C4-2B (cell line): ENCODE measurements around the gene MSL2.
"Not testable (repeated sequence)": the region's sequence is repeated elsewhere in the genome, so short reads cannot be mapped to it uniquely, and the experiment has no call there.

Experiments used
- H3K27ac ChIP-seq: fragments of 450-650 bp; 2 replicates; pipeline ENCODE4 v1.5.1; 2017
- ZFX ChIP-seq: fragments of 450-650 bp; IDR thresholded peaks from 2 replicates; pipeline ENCODE4 v1.6.1; 2017
- TF ChIP-seq, protein P1 (sequence below): fragments of 450-650 bp; conservative IDR thresholded peaks from 2 replicates; pipeline ENCODE4 v1.5.1; 2017; ENCODE audit warnings: mild to moderate bottlenecking

The MSL2 gene

DNA sequence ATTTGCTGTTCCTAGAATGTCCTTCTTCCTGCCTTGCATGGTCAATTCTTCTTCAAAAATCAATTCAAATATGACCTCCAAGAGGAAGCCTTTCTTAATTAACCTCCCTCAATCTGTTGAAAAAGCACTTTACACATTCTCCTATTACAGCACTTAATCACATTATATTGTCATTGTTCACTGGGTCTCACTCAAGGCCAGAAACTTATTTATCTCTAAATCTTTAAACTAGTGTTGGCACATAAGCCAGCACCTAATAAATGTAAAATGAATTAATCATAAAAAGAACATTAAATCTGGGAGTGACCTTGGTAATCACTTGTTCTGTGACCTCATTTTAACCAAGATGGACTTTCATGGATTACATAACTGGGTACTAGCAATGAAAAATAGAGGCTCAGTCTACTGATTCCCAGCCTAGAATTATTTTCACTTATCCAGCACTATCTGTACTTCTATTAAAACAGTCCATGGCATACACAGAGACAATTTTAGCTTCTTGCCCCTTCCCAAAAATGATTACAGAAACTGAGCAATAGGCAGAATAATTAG lies 22.1 kb downstream of the MSL2 start:
- TF ChIP-seq ZFX, result no peak
- TF ChIP-seq, protein P1, sequence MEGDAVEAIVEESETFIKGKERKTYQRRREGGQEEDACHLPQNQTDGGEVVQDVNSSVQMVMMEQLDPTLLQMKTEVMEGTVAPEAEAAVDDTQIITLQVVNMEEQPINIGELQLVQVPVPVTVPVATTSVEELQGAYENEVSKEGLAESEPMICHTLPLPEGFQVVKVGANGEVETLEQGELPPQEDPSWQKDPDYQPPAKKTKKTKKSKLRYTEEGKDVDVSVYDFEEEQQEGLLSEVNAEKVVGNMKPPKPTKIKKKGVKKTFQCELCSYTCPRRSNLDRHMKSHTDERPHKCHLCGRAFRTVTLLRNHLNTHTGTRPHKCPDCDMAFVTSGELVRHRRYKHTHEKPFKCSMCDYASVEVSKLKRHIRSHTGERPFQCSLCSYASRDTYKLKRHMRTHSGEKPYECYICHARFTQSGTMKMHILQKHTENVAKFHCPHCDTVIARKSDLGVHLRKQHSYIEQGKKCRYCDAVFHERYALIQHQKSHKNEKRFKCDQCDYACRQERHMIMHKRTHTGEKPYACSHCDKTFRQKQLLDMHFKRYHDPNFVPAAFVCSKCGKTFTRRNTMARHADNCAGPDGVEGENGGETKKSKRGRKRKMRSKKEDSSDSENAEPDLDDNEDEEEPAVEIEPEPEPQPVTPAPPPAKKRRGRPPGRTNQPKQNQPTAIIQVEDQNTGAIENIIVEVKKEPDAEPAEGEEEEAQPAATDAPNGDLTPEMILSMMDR, result no peak
- no peak overlapping the region for H3K27ac ChIP-seq

DNA sequence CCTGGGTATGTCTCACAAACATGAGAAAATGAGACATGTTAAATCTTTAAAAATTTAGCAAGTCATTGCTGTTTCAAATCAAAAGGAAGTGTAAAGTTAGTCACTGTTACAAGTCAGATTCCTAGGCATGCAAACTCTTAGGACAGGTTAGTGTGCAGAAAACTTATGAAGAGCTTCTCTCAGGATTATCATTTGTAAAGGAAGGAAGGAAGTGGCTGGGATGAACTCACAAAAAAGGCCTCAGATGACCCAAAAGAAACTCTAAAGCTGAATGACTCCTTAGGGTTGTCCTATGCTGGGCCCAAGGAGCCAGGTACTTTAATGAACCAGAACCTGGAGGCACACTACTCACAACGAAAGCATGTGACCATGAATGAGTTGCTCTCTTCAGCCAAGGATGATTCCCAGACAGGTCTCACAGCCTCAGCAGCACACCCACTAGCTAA lies 25.0 kb downstream of the MSL2 start:
- TF ChIP-seq, protein P1, result no peak
- TF ChIP-seq ZFX, result no peak
- no peak overlapping the region for H3K27ac ChIP-seq

DNA sequence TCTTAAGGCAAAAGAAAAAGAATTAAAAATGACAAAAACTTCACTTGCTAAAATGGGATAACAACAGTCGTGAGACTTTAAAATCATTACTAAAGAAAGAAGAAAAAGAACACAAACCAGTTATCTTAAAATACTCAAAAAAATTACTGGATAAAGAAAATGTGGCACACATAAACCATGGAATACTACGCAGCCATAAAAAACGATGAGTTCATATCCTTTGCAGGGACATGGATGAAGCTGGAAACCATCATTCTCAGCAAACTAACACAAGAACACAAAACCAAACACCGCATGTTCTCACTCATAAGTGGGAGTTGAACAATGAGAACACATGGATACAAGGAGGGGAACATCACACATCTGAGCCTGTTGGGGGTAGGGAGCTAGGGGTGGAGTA lies 27.9 kb downstream of the MSL2 start:
- not testable (repeated sequence) for H3K27ac ChIP-seq

DNA sequence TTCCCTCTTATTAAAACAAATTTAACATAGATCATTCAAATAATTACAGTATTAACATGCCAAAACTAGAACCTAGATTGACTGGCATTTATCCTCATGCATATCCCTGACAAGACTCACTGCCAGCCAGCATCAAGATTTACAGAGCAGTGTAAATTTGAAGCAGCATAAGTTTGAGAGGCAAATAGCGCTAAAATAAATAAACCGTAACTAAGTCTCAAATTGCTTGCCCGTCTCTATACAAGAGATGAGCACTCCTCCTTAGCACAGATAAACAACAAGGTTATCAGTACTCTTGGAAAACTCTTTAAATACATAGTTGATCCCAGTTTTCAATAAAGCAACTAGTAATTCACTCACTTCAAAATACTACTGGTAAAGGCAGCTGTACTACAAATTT lies 29.6 kb downstream of the MSL2 start:
- no peak overlapping the region for H3K27ac ChIP-seq
- TF ChIP-seq, protein P1, result no peak

DNA sequence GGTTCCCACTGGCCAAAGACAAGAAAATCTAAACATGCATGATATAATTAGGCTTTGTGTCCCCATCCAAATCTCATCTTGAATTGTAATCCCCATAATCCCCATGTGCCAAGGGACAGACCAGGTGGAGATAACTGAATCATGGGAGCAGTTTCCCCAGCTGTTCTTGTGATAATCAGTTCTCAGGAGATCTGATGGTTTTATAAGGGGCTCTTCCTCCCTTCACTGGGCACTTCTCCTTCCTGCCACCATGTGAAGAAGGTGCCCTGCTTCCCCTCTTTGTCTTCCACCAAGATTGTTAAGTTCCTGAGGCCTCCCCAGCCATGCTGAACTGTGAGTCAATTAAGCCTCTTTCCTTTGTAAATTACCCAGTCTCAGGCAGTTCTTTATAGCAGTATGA lies 32.5 kb downstream of the MSL2 start:
- H3K27ac ChIP-seq, result not testable (repeated sequence)

DNA sequence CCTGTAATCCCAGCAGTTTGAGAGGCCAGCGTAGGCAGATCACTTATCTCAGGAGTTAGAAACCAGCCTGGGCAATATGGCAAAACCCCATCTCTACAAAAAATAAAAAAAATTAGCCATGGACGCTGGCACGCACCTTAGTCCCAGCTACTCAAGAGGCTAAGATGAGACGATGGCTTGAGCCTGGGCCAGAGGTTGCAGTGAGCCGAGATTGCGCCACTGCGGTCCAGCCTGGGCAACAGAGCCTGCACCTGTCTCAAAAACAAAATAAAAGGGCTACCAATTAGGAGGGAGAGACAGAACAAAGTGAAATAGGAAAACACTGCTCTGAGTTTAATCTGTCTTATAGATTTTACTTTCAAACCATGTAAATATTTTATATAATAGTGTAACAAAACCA lies 33.8 kb downstream of the MSL2 start:
- TF ChIP-seq, protein P1, result no peak
- TF ChIP-seq ZFX, result no peak

DNA sequence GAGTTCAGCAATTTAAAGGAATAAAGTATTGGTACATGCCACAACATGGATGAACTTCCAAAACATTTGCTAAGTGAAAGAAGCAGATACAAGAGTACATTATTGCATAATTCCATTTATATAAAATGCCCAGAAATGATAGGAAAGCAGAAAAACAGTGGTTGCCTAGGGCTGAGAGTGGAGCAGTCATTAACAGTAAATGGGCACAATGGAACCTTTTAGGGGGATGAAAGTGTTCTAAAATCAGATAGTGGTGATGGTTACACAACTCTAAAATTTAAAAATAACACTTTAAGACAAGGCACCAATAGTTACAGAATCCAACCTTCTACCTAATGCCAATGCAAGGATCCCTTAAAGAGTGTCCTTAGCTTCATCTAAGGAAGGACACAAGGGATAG lies 34.6 kb downstream of the MSL2 start:
- no peak for TF ChIP-seq ZFX
- TF ChIP-seq, protein P1, result no peak
- no peak overlapping the region for H3K27ac ChIP-seq

More for the DNA sequence above, 33.8 kb downstream of the MSL2 start:
- H3K27ac ChIP-seq, result no peak overlapping the region

DNA sequence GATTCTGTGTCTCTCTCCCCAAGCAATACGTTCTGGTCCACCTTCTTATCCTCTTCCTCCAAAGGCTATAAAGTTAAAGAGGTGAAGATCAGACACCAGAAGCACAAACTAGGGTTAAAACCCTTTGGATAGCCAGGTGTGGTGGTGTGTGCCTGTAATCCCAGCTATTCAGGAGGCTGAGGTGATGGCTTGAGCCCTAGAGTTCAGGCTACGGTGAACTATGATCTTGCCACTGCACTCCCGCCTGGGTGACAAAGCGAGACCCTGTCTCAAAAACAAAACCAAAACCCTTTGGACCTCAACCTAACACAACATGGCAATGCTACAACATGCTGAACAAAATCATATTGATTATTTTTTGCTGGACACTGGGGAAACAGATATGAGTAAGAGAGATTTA lies 43.2 kb downstream of the MSL2 start:
- no peak overlapping the region for H3K27ac ChIP-seq
- TF ChIP-seq, protein P1, result no peak
